GM12864 (cell line): ENCODE data around the gene DNMT3A.

Source experiments
- DNase-seq: peaks from one replicate; pipeline ENCODE4 v3.0.0-alpha.2; 2011; ENCODE audit warnings: low read depth
- H3K4me3 ChIP-seq: 2 replicates; pipeline ENCODE4 v1.5.1; 2011; ENCODE audit warnings: mild to moderate bottlenecking, low read depth, low read length, control low read depth
- TF ChIP-seq, protein P1 (sequence below): IDR thresholded peaks from 2 replicates; pipeline ENCODE4 v1.5.1; 2011; ENCODE audit warnings: low read depth, mild to moderate bottlenecking, moderate library complexity, low read length, control low read depth, inconsistent platforms; ENCODE audit errors: missing control alignments

The DNMT3A gene

DNA sequence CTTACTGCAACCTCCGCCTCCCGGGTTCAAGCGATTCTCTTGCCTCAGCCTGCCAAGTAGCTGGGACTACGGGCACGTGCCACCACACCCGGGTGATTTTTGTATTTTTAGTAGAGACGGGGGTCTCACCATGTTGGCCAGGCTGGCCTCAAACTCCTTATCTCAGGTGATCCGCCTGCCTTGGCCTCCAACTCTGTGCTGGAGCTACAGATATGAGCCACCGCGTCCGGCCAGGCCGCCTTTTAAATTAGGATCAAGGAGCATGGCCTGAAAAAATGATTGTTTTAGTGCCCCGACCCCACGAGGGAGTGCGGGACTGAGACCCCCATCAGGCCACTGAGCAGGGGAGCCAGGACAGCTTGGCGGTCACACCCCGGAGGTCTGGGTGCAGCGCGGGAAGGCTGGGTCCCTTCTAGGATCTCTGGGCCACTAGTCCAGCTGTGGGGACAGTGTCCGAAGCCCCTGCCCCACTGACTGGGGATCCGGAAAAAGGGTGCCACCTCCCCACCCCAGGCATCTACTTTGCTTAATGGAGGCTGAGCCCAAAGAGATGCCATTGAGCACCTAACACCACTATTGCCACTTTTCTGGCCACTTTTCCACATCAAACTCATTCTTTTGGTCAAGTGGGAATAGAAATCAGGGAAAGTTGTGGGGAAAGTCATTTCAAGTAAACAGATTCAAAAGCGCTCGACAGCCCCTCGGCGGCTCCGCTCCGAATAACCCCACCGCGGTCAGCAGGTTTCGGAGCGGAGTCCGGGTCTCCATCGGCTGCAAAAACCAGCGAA is 19.7 kb upstream of the DNMT3A start:
- no peak overlapping the region; the same call in none of the 2 replicates for H3K4me3 ChIP-seq

DNA sequence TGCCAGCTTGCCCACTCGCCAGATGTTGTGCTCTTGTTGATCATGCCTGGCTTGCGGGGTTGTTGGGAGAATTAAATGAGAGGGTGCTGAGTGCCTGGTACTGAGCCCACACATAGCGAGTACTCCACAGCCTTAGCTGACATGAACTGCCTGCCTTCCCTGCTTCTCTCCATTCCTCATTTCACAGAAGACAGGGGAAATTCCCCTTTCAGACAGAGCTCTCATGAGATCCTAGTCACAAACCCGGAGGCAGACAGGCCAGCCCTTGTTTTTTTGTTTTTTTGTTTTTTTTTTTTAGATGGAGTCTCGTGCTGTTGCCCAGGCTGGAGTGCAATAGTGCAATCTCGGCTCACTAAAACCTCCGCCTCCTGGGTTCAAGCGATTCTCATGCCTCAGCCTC is 17.1 kb upstream of the DNMT3A start:
- no peak for DNase-seq
- H3K4me3 ChIP-seq = no peak overlapping the region
- TF ChIP-seq, protein P1, sequence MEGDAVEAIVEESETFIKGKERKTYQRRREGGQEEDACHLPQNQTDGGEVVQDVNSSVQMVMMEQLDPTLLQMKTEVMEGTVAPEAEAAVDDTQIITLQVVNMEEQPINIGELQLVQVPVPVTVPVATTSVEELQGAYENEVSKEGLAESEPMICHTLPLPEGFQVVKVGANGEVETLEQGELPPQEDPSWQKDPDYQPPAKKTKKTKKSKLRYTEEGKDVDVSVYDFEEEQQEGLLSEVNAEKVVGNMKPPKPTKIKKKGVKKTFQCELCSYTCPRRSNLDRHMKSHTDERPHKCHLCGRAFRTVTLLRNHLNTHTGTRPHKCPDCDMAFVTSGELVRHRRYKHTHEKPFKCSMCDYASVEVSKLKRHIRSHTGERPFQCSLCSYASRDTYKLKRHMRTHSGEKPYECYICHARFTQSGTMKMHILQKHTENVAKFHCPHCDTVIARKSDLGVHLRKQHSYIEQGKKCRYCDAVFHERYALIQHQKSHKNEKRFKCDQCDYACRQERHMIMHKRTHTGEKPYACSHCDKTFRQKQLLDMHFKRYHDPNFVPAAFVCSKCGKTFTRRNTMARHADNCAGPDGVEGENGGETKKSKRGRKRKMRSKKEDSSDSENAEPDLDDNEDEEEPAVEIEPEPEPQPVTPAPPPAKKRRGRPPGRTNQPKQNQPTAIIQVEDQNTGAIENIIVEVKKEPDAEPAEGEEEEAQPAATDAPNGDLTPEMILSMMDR = no peak

More for the DNA sequence above, 19.7 kb upstream of the DNMT3A start:
- no peak for DNase-seq
- TF ChIP-seq, protein P1 = no peak

DNA sequence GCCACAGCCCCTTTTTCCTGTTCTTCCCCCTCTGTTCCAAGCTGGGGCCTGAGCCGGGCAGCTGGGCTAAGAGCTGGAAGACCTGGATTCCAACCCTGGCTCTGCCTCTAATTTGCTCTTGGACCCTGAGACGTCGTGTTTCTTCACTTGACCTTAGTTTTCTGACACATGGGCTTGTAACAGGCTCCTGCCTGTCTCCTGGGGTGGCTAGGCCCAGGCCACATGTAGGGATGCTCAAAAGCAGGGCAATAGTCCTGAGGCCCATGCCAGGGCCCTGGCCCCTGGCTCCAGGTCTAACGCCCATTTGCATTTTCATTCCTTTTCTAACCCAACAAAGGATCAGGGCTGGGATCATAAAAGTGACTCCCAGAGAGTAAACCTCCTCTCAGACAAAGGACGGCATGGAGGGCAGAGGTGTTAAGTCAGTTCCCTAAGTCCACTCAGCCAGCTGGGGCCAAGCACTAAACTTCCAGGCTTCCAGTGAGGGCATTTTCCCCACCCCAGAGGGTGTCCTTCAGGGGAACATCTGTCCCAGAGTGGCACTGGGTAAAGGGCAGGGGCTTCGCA is 16.6 kb upstream of the DNMT3A start:
- TF ChIP-seq, protein P1 = no peak
- no peak for DNase-seq
- H3K4me3 ChIP-seq = no peak overlapping the region

DNA sequence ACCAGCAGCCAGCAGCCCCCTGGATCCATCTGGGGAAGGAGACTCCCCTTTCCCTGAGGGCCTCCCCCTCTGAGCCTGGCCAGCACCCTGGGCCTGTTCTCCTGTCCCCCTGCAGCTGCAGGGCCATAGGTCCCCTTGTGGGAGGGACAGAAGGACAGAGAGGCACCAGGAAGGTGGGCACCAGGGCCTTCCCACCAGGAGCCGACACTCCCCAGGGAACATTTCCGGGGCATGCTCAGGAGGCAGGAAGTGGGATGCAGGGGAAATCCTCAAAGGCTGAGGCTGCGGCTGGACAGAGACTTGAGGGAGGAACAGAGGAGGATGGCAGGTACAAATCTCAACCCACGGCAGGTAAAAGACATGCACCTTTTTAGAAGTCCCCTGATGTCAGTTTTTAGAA is 14.4 kb upstream of the DNMT3A start:
- TF ChIP-seq, protein P1 = no peak
- DNase-seq = no peak
- no peak overlapping the region for H3K4me3 ChIP-seq

DNA sequence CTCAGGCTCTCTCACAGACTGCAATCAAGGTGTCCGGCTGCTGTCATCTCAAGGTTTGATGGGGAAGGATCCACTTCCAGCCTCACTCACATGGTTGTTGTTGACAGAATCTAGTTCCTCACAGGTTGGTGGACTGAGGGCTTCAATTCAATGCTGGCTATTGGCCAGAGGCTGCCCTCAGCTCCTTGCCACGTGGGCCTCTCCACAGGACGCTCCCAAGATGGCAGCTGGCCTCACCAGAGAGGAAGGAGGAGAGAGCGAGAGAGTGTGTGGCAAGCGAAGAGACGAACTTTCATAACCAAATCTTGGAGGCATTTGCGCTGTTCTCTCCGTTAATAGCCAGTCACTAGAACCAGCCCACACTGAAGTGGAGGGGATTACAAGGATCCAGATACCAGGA is 13.5 kb upstream of the DNMT3A start:
- H3K4me3 ChIP-seq = no peak overlapping the region
- no peak for DNase-seq
- TF ChIP-seq, protein P1 = no peak

DNA sequence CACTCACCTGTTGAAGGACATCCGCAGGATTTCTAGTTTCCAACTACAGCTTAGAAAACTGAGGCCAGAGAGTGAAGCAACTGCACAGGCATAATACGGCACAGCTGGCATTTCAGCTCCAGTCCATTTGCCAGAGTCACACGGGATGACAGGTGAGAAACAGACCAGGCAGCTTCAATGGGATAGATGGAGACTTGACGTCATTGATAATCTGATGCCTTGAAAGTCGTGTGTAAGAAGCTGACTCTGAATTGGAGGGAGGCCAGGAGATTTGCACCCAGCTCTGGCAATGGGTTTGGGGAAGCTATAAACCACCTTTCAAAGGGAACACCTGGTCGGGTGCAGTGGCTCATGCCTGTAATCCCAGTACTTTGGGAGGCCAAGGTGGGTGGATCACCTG is 12.4 kb upstream of the DNMT3A start:
- TF ChIP-seq, protein P1 = no peak
- DNase-seq = no peak
- no peak overlapping the region for H3K4me3 ChIP-seq
